Testis (tissue), 3 donors: ENCODE results near the gene TBCCD1. TPM values are rescaled to one million over a fixed set of nuclear protein-coding genes. Genes with fewer than 3 reads are reported as not detected.

Experiments
- DNase-seq: peaks from one replicate; pipeline ENCODE4 v3.0.0-alpha.2; 2019
- H3K27ac ChIP-seq, 2 donors: fragments of 200-600 bp; sonication (generic); one replicate each; pipeline ENCODE4 v1.5.1; 2019
- H3K27me3 ChIP-seq: fragments of 200-600 bp; sonication (generic); one replicate; pipeline ENCODE4 v1.5.1; 2019
- H3K36me3 ChIP-seq: fragments of 200-600 bp; sonication (generic); one replicate; pipeline ENCODE4 v1.5.1; 2017; ENCODE audit warnings: low read depth; ENCODE audit errors: missing control alignments
- H3K4me1 ChIP-seq: fragments of 200-600 bp; sonication (generic); one replicate; pipeline ENCODE4 v1.5.1; 2019
- H3K4me3 ChIP-seq, 2 donors: fragments of 200-600 bp; sonication (generic); one replicate each; pipeline ENCODE4 v1.5.1; 2017 to 2019
- H3K9me3 ChIP-seq: fragments of 200-600 bp; sonication (generic); one replicate; pipeline ENCODE4 v1.5.1; 2017
- POLR2A ChIP-seq: fragments of 450-650 bp; IDR thresholded peaks from one replicate; pipeline ENCODE4 v1.6.1; 2017; ENCODE audit warnings: antibody characterized with exemption, mild to moderate bottlenecking, moderate library complexity
- WGBS, 2 donors: methylation state at CpG; one replicate each; pipeline ENCODE4 v1.1.5; 2018; 5-methylcytosine and 5-hydroxymethylcytosine counted together
- intact Hi-C: fragments of 100-400 bp; cut with DNase I; formaldehyde crosslinking; loops from one replicate; pipeline ENCODE4 v1.15.1; 2023; ENCODE audit warnings: low total_unique reads
- polyA plus RNA-seq: library from polyadenylated mRNA; stranded (reverse); fragments of 350-450 nt; fragmentation: Illumina TruSeq; extraction: RNeasy Lipid Tissue Mini Kit (QIAGEN cat#74804); gene quantifications from one replicate; pipeline ENCODE4 v1.2.3, GENCODE V29; 2014; ENCODE audit warnings: low read depth, low replicate concordance; ENCODE audit not compliant: insufficient read depth
- total RNA-seq, 2 donors: library from RNA; depleted of rRNA; stranded (reverse); fragments of >200 nt; gene quantifications; one replicate each; pipeline ENCODE4 v1.2.3, GENCODE V29; 2016
- TF ChIP-seq, protein P1 (sequence below), 3 experiments: fragments of 450-650 bp in 2 of 3; fragments of 200-600 bp in 1 of 3; sonication (generic) in 1 of 3; IDR thresholded peaks; one replicate each; pipeline ENCODE4 v1.5.1; 2016 to 2019; ENCODE audit warnings: antibody characterized with exemption in 3 of 3, mild to moderate bottlenecking in 2 of 3, moderate library complexity in 1 of 3

Gene TBCCD1
- total and polyA plus RNA-seq, 3 donors from 2014 or later: 33.1 to 43.4 (median 35.0) TPM

DNA sequence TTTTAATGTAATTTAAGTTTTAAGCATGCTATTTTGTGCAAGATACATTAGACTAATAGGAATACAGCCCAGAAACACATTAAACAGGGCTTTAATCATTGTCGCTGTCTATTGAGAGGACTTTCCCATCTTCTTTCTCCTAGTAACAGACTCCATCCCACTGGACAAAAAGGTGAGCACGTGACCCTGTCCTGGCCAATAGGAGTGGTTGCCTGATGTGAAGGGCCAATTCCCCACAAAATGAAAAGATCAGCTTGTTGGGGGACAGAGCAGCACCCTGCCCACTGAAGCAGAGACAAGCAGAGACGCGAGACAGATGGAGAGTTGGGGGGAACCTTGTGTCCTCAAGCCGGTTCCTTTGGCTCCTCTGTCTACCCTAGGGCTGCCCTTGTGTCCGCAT lies 44.1 kb downstream of the TBCCD1 start:
- Histone ChIP-seq H3K36me3 (no peaks in the 10 kb centered on the region), H3K27ac (no peak overlapping the region), H3K4me3 (no peak overlapping the region), H3K4me1 (no peaks in the 10 kb centered on the region), H3K9me3 (no peaks in the 10 kb centered on the region), H3K27me3 (no peaks in the 10 kb centered on the region)
- TF ChIP-seq POLR2A: no peak
- TF ChIP-seq, protein P1, sequence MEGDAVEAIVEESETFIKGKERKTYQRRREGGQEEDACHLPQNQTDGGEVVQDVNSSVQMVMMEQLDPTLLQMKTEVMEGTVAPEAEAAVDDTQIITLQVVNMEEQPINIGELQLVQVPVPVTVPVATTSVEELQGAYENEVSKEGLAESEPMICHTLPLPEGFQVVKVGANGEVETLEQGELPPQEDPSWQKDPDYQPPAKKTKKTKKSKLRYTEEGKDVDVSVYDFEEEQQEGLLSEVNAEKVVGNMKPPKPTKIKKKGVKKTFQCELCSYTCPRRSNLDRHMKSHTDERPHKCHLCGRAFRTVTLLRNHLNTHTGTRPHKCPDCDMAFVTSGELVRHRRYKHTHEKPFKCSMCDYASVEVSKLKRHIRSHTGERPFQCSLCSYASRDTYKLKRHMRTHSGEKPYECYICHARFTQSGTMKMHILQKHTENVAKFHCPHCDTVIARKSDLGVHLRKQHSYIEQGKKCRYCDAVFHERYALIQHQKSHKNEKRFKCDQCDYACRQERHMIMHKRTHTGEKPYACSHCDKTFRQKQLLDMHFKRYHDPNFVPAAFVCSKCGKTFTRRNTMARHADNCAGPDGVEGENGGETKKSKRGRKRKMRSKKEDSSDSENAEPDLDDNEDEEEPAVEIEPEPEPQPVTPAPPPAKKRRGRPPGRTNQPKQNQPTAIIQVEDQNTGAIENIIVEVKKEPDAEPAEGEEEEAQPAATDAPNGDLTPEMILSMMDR (IDR thresholded peaks at IDR 0.05): no peak
- WGBS, 2 donors: 69 to 70% methylated on average over 6 of the region's 6 CpGs
- intact Hi-C loops: no loop called here
- DNase-seq: no peak

DNA sequence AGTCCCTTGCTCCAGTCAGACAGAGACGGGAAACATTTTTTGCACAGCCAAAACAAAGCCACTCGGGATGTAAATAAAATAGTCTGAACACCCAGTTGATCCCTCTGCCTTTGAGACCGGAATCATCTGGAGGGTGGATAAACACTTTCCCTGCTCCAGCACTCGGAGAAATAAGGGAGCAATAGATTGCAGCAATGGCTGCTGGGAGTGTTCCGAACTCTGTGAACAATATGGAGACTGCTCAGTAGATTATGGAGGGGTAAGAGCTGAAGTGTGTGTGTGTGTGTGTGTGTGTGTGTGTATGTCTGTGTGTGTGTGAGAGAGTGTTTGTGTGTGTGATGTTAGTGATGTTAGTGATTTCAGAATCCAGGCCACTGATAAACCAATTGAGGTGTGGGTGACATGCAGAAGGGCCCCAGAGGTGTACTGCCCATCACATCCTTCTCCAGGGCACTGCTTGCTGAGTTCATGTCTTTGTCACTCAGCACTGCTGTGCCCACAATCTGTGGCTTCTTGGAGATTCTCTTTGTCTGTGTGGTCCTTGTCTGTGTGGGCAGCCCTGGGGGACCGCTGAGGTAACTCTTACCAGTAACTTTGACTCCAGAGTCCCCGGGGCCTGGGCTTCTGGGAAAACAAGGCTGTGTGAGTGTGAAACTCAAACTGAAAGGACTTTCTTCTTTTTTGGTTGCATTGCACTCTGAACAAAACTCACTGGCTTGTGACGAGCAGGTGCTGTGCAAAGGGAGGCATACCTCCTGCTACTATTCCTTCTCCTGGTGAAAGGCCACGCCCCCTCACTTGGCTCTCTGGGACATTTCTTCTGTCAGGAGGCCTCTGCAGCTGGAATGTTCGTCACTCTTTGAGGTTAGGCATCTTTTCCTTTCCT lies 45.9 kb downstream of the TBCCD1 start:
- WGBS, 2 donors: 73 to 79% methylated on average over 8 to 10 of the region's 10 CpGs
- Histone ChIP-seq H3K27ac (no peak overlapping the region), H3K27me3 (no peaks in the 10 kb centered on the region), H3K9me3 (no peaks in the 10 kb centered on the region), H3K4me3 (no peak overlapping the region), H3K4me1 (no peaks in the 10 kb centered on the region), H3K36me3 (no peaks in the 10 kb centered on the region)
- intact Hi-C loops: no loop called here
- no peak for DNase-seq
- TF ChIP-seq, protein P1 (IDR thresholded peaks at IDR 0.05): no peak
- TF ChIP-seq POLR2A: no peak

DNA sequence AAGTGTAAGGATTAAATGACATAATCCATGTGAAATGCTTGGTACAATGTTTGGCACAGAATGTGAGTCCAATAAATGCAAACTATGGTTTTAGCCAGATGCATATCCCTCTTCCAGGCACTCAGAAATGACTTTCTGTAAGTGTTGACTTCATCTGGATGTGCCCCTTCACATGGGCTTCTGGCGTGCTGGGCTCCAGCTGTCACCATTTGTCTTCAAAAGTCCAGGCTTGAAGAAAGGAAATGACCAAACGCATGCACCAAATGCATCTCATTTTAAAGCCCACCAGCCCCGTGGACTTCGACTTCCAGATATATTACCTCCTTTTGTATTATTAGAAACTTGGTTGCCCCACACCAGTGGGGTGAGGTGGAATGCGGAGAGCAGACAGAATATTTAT lies 46.7 kb downstream of the TBCCD1 start:
- H3K36me3 ChIP-seq: no peaks in the 10 kb centered on the region
- 83 to 86% methylated on average over 5 of the region's 5 CpGs for WGBS, 2 donors
- no peak for TF ChIP-seq POLR2A
- TF ChIP-seq, protein P1 (IDR thresholded peaks at IDR 0.05): no peak
- H3K4me3 ChIP-seq: no peak overlapping the region
- intact Hi-C loops: no loop called here
- H3K4me1 ChIP-seq: no peaks in the 10 kb centered on the region
- no peak overlapping the region for H3K27ac ChIP-seq
- DNase-seq: no peak
- no peaks in the 10 kb centered on the region for H3K27me3 ChIP-seq
- no peaks in the 10 kb centered on the region for H3K9me3 ChIP-seq

DNA sequence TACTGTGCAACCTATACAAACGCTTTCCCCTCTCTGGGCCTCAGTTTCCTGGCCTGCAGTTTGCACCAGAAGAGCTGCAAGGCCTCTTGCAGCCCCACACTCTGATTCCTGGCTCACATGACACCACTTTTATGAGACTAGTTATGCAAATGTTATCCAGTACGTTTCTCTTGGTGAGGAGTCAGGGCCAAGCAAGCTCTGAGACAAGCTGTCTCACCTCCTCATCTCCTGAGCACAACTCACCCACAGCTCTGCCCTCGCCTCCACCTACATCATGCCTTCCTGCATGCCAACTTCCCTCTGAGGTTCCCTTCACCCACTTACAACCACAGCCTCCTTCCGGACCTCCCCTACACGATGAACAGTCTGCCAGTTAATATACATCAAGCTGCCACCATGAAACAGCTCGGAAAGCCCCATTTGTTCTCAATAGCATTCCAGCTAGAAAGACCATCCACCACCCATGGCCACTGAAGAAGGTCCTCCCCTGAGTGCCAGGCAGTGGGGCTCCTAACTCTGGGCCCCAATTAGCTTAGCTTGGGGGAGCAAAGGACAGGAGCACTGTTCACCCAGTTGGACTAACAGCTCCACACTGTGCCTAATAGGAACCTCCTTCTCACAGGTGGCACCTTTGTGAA lies 48.0 kb downstream of the TBCCD1 start:
- H3K4me3 ChIP-seq: no peak overlapping the region
- H3K27me3 ChIP-seq: no peaks in the 10 kb centered on the region
- no peak for TF ChIP-seq POLR2A
- TF ChIP-seq, protein P1 (IDR thresholded peaks at IDR 0.05): no peak
- no peak for DNase-seq
- H3K9me3 ChIP-seq: no peaks in the 10 kb centered on the region
- 63 to 71% methylated on average over 6 of the region's 6 CpGs for WGBS, 2 donors
- intact Hi-C loops: no loop called here
- H3K4me1 ChIP-seq: no peaks in the 10 kb centered on the region
- H3K27ac ChIP-seq: no peak overlapping the region
- H3K36me3 ChIP-seq: no peaks in the 10 kb centered on the region
